ENCODE data around the gene RTL10. TPM values are rescaled to one million over a fixed set of nuclear protein-coding genes. Genes with fewer than 3 reads are reported as not detected.
A peak's percentile ranks its signal among the peaks of the same experiment; 100 is the strongest.

Gene RTL10
- total RNA-seq, 4 donors from 2014 or later = 6.8 to 24.3 (median 17.7) TPM

DNA sequence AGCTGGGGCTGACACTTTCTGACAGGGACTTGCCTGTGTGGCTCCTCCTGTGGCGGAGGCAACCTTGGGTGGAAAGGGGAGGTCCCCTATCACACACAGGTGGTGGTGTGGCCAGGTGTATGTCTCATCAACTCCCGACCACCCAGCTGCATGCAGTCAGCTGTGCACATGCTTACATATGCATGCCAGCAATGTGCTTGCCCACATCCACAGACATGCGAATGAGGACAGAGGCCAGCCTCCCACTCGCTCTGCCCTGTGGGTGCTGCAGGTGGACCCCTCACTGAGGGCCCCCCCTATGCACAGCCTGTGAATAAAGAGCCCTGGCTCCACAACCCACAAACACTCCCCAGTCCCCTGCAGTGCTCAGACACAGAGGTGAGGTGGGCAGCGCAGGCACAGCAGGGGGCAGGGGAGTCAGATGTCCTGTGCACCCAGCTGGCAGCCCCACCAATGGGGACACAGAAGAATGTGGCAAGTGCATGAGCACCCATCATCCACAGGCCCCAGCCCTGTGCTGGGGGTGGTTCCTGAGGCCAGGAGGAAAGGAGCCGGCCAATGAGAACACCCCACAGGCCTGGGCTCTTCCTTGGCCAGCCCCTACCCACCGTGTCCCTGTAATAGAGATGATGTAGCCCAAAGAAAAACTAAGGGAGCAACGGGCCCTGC is 9.5 kb downstream of the RTL10 start:
- Histone ChIP-seq H3K9me3 (no peaks in the 10 kb centered on the region), H3K27me3 (no peaks in the 10 kb centered on the region), H3K4me3 (no peak overlapping the region), H3K36me3 (no peaks in the 10 kb centered on the region), H3K4me1 (no peaks in the 10 kb centered on the region), H3K27ac (no peak overlapping the region)
- intact Hi-C loops (cut with DNase I; ENCODE audit: low total_unique reads) = no loop called here
- no peak for DNase-seq
- TF ChIP-seq POLR2A (IDR thresholded peaks at IDR 0.05) = no peak
- TF ChIP-seq, protein P1, sequence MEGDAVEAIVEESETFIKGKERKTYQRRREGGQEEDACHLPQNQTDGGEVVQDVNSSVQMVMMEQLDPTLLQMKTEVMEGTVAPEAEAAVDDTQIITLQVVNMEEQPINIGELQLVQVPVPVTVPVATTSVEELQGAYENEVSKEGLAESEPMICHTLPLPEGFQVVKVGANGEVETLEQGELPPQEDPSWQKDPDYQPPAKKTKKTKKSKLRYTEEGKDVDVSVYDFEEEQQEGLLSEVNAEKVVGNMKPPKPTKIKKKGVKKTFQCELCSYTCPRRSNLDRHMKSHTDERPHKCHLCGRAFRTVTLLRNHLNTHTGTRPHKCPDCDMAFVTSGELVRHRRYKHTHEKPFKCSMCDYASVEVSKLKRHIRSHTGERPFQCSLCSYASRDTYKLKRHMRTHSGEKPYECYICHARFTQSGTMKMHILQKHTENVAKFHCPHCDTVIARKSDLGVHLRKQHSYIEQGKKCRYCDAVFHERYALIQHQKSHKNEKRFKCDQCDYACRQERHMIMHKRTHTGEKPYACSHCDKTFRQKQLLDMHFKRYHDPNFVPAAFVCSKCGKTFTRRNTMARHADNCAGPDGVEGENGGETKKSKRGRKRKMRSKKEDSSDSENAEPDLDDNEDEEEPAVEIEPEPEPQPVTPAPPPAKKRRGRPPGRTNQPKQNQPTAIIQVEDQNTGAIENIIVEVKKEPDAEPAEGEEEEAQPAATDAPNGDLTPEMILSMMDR (IDR thresholded peaks at IDR 0.05) = no peak

DNA sequence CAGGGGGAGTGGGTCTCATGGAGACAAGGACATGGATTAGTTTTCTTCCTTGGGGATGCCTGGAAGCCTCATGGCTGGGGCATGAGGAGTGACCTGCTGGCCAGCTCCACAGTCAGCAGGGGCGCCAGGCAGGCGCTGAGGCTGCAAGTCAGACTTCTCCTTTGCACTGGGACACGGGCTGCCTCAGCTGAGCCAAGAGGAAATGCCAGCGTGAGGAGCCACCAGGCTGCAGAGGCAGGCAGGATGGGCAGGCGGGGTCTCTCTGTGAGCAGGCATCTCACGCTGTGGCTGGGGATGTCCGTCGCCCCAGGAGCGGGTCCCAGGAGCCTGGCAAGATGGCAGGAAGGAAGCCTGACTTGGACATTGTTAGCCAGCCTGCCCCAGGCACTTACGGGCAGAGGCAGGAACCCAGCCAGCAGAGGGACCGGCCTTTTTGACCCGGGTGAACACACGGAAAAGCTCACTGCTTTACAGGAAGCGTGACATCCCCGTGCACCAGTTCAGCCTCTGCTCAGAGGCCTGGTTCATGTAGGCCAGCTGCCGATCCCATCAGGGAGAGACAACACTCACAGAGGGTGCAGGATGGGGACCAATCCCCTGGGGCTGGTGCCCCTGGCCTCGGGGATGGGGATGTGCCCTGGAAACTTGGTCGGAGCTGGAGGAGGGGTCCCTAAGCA is 10.2 kb downstream of the RTL10 start:
- no peaks in the 10 kb centered on the region for H3K4me1 ChIP-seq
- no peaks in the 10 kb centered on the region for H3K27me3 ChIP-seq
- peak overlapping the region; percentile 9 to 49 for H3K27ac ChIP-seq
- H3K36me3 ChIP-seq = no peaks in the 10 kb centered on the region
- no peak overlapping the region for H3K4me3 ChIP-seq
- intact Hi-C loops (cut with DNase I; ENCODE audit: low total_unique reads) = no loop called here
- H3K9me3 ChIP-seq = no peaks in the 10 kb centered on the region
- peak in 1 of 2 donors; percentile 68 for DNase-seq
- TF ChIP-seq, protein P1 (IDR thresholded peaks at IDR 0.05) = peak in 1 of 4 experiments; percentile 5
- TF ChIP-seq POLR2A (IDR thresholded peaks at IDR 0.05) = no peak

DNA sequence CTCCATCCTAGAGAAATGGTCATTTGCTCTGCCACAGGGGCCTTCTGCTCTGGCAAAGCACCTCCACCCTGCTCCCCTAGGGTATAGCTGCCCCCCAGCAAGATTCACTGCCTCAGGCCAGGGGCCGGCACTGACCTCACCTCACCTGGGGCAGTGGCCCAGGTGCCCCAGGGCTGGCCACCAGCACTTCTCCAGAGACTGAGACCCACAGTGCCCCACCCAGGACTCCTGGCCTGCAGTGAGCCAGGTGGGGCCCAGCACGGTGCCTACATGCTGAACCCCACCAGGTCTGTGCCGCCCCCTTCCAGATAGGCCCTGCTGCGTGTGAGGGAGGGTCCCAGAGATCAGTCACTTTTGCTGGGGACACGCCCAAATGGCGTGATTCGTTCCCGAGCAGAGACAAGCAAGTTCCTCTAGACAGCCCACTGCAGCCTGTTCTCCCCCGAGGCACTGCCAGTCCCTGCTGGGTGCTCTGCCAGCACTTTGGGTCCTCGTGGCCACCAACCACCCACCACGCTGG is 10.8 kb downstream of the RTL10 start:
- intact Hi-C loops (cut with DNase I; ENCODE audit: low total_unique reads) = no loop called here
- Histone ChIP-seq H3K36me3 (no peaks in the 10 kb centered on the region), H3K27ac (peak overlapping the region; percentile 9 to 49), H3K4me3 (no peak overlapping the region), H3K27me3 (no peaks in the 10 kb centered on the region), H3K4me1 (no peaks in the 10 kb centered on the region), H3K9me3 (no peaks in the 10 kb centered on the region)
- DNase-seq = no peak
- TF ChIP-seq POLR2A (IDR thresholded peaks at IDR 0.05) = no peak
- TF ChIP-seq, protein P1 (IDR thresholded peaks at IDR 0.05) = no peak

DNA sequence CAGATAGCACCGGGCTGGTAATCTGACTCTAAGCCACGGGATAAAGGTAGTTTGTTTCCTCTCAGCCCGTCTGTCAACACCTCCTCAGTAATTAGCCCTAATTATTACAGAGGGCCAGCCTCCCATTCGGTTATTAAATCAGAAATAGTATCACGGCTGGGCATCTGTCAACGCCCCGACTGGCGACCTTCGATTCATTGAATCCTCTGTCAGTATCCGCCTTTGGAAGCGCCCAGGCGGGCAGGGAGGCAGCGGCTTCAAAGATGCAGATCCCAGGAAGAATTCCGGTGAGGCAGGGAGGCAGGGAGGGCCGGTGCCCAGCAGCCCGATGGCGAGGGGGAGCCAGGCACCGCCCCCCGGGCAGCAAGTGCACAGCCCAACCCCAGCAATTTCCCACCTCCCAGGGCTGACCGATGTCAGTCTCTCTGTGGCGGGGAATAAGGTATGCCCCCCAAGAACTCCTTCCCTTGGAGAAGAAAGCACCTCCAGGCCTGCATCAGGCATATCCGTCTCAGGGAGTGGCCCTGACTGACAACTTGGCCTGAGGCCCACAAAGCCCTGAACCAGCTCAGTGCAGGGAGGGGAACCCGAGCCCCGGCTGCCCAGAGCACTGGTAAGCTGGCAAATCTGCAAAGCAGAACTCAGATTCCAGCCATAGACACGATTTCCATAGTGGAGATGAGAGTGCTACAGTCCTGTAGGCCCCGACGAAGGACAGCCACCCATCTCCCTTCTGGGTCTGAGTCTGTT is 11.4 kb downstream of the RTL10 start:
- Histone ChIP-seq H3K9me3 (no peaks in the 10 kb centered on the region), H3K27me3 (no peaks in the 10 kb centered on the region), H3K27ac (peak overlapping the region; percentile 9 to 49), H3K4me1 (no peaks in the 10 kb centered on the region), H3K4me3 (no peak overlapping the region), H3K36me3 (no peaks in the 10 kb centered on the region)
- no peak for DNase-seq
- intact Hi-C loops (cut with DNase I; ENCODE audit: low total_unique reads) = no loop called here
- TF ChIP-seq, protein P1 (IDR thresholded peaks at IDR 0.05) = no peak
- TF ChIP-seq POLR2A (IDR thresholded peaks at IDR 0.05) = no peak
